Osteoblast (primary cell): ENCODE results near the gene ABI3. TPM values are rescaled to one million over a fixed set of nuclear protein-coding genes. Genes with fewer than 3 reads are reported as not detected.

Experiments
- DNase-seq: peaks from one replicate; pipeline ENCODE4 v3.0.0; 2011; ENCODE audit warnings: low spot score, mixed read lengths; ENCODE audit not compliant: insufficient read length; ENCODE audit errors: missing footprints
- H2AFZ ChIP-seq: 2 replicates; pipeline ENCODE4 v1.6.0; 2011; ENCODE audit warnings: mild to moderate bottlenecking, low read length
- H3K27ac ChIP-seq: 2 replicates; pipeline ENCODE4 v1.5.1; 2011; ENCODE audit warnings: mild to moderate bottlenecking, low read depth, low read length, moderate library complexity
- H3K27me3 ChIP-seq: 2 replicates; pipeline ENCODE4 v1.6.0; 2012; ENCODE audit warnings: mild to moderate bottlenecking, control low read depth, inconsistent platforms, low read length, moderate library complexity; ENCODE audit not compliant: insufficient read depth
- H3K36me3 ChIP-seq: 2 replicates; pipeline ENCODE4 v1.5.1; 2011; ENCODE audit warnings: mild to moderate bottlenecking, low read length, control low read depth, moderate library complexity; ENCODE audit not compliant: insufficient read depth
- H3K4me1 ChIP-seq: 2 replicates; pipeline ENCODE4 v1.5.1; 2011; ENCODE audit warnings: mild to moderate bottlenecking, low read length, control low read depth, moderate library complexity; ENCODE audit not compliant: insufficient read depth
- H3K4me2 ChIP-seq: 2 replicates; pipeline ENCODE4 v1.6.0; 2011; ENCODE audit warnings: mild to moderate bottlenecking, low read length; ENCODE audit not compliant: insufficient read depth
- H3K4me3 ChIP-seq: fragments of 200-600 bp; sonication (generic); 3 replicates; pipeline ENCODE4 v1.5.1; 2012; ENCODE audit warnings: mild to moderate bottlenecking, low read length, inconsistent platforms; ENCODE audit not compliant: insufficient read depth
- H3K79me2 ChIP-seq: 2 replicates; pipeline ENCODE4 v1.6.0; 2012; ENCODE audit warnings: mild to moderate bottlenecking, low read length, control low read depth, inconsistent platforms; ENCODE audit not compliant: insufficient read depth
- H3K9me3 ChIP-seq: 2 replicates; pipeline ENCODE4 v1.5.1; 2011; ENCODE audit warnings: low read depth, low read length, control low read depth
- H4K20me1 ChIP-seq: 2 replicates; pipeline ENCODE4 v1.6.0; 2012; ENCODE audit warnings: mild to moderate bottlenecking, low read length, control low read depth; ENCODE audit not compliant: insufficient read depth
- total RNA-seq: library from RNA; depleted of rRNA; stranded (reverse); fragments of >200 nt; gene quantifications from 2 replicates; pipeline ENCODE4 v1.2.3, GENCODE V29; 2012
- TF ChIP-seq, protein P1 (sequence below): IDR thresholded peaks from 2 replicates; pipeline ENCODE4 v1.5.1; 2011; ENCODE audit warnings: mild to moderate bottlenecking, low read depth, low read length, moderate library complexity; ENCODE audit errors: extremely low read depth

Gene ABI3
- total RNA-seq, 1 donor = 0.36 TPM

DNA sequence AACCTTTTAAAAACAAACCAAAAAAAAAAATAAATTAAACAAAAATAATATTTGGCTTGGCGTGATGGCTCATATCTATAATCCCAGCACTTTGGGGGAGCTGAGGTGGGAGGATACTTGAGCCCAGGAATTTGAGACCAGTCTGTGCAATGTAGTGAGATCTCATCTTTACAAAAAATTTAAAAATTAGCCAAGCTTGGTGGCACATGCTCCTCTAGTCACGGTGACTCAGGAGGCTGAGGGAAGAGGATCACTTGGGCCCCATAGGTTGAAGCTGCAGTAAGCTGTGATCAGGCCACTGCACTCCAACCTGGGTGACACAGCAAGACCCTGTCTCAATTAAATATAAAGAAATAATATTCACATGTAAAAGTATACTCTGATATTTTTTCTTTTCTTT, 12.3 kb upstream of the ABI3 start:
- Histone ChIP-seq H3K9me3 (no peaks in the 10 kb centered on the region), H3K4me3 (no peak overlapping the region), H2AFZ (no peak overlapping the region), H3K27me3 (no peaks in the 10 kb centered on the region), H3K27ac (no peak overlapping the region), H3K36me3 (no peaks in the 10 kb centered on the region), H4K20me1 (no peaks in the 10 kb centered on the region), H3K4me1 (peaks cover 21% of the 10 kb centered on the region), H3K79me2 (no peaks in the 10 kb centered on the region), H3K4me2 (no peak overlapping the region)
- no peak for DNase-seq
- TF ChIP-seq, protein P1, sequence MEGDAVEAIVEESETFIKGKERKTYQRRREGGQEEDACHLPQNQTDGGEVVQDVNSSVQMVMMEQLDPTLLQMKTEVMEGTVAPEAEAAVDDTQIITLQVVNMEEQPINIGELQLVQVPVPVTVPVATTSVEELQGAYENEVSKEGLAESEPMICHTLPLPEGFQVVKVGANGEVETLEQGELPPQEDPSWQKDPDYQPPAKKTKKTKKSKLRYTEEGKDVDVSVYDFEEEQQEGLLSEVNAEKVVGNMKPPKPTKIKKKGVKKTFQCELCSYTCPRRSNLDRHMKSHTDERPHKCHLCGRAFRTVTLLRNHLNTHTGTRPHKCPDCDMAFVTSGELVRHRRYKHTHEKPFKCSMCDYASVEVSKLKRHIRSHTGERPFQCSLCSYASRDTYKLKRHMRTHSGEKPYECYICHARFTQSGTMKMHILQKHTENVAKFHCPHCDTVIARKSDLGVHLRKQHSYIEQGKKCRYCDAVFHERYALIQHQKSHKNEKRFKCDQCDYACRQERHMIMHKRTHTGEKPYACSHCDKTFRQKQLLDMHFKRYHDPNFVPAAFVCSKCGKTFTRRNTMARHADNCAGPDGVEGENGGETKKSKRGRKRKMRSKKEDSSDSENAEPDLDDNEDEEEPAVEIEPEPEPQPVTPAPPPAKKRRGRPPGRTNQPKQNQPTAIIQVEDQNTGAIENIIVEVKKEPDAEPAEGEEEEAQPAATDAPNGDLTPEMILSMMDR = no peak

DNA sequence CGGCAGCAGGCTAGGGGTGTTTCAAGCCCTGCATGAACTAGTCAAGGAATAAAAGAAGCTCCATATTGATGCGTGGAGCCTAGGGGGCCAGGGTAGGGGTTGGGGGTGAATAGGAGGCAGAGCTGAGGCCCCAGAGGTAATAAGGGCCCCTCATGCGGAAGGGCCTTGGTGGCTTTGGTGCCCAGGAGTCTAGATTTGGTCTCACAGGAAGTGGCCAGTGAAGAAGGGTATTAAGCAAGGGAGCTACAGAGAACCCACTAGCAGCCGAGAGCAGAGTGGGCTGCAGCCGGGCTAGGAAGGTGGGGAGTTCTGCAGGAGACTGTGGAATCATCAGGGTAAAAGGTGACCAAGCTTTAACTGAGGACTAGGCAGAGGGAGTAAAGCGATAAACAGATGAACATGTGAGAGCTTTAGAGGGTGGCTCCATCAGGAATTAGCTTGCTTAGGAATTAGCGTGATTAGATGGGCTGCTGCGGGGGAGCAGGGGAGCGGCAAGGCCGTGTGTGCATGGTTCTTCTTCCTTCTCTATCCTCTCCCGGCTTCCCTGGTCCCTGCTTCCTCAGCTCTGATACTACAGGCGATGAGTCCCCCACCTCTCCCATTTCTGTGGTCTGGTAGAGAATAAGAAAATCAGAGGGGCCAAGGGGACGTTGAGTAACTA, 10.0 kb upstream of the ABI3 start:
- no peaks in the 10 kb centered on the region for H3K9me3 ChIP-seq
- no peaks in the 10 kb centered on the region for H3K79me2 ChIP-seq
- TF ChIP-seq, protein P1 = no peak
- no peaks in the 10 kb centered on the region for H3K27me3 ChIP-seq
- no peak overlapping the region for H3K4me3 ChIP-seq
- no peak overlapping the region for H3K4me2 ChIP-seq
- no peak for DNase-seq
- no peaks in the 10 kb centered on the region for H3K36me3 ChIP-seq
- H3K4me1 ChIP-seq = peaks cover 14% of the 10 kb centered on the region
- no peak overlapping the region for H3K27ac ChIP-seq
- H2AFZ ChIP-seq = no peak overlapping the region
- no peaks in the 10 kb centered on the region for H4K20me1 ChIP-seq

DNA sequence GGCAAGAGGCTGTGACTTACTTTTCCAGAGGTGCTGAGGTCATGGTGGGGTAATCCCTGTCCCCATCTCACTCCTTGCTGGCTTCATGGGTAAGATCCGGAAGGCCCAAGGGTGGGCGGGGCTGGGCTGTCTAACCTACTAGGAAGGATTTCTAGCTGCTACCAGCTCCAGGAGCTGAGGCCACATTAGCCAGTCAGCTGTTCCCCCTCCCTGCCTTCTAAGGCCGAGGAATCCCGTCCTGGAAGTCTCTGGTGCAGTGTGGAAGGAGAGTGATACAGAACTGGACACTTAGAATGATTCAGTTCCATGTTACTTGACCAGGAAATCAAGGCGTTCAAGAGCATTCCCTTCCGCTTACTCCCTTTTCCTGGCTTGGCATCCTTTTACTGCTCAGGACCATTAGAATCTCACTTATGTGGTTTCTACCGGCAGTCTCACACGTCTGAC, 9.0 kb upstream of the ABI3 start:
- H2AFZ ChIP-seq = peak overlapping the region; percentile 60
- peak; percentile 87 for DNase-seq
- H3K4me2 ChIP-seq = no peak overlapping the region
- peaks cover 14% of the 10 kb centered on the region for H3K4me1 ChIP-seq
- no peaks in the 10 kb centered on the region for H3K79me2 ChIP-seq
- no peaks in the 10 kb centered on the region for H3K27me3 ChIP-seq
- H3K27ac ChIP-seq = no peak overlapping the region
- TF ChIP-seq, protein P1 = no peak
- H3K4me3 ChIP-seq = no peak overlapping the region
- H3K9me3 ChIP-seq = no peaks in the 10 kb centered on the region
- H4K20me1 ChIP-seq = no peaks in the 10 kb centered on the region
- H3K36me3 ChIP-seq = no peaks in the 10 kb centered on the region

DNA sequence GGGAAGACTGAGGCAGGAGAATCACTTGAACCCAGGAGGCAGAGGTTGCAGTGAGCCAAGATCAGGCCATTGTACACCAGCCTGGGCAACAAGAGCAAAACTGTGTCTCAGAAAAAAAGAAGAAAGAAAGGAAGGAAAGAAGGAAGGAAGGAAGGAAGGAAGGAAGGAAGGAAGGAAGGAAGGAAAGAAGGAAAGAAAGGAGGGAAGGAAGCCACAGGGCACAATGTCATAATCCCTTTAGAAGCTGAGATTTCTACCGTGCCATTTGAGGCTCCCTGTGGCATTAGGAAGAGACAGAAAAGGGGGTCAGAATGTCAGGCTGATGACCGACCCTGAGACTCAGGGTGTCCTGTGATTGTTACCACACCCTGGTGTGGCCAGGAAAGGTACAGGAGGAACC, 6.7 kb upstream of the ABI3 start:
- H3K9me3 ChIP-seq = no peaks in the 10 kb centered on the region
- H3K79me2 ChIP-seq = no peaks in the 10 kb centered on the region
- no peaks in the 10 kb centered on the region for H4K20me1 ChIP-seq
- DNase-seq = no peak
- no peak overlapping the region for H3K4me2 ChIP-seq
- H3K4me3 ChIP-seq = no peak overlapping the region
- no peak overlapping the region for H2AFZ ChIP-seq
- H3K4me1 ChIP-seq = peaks cover 10% of the 10 kb centered on the region
- H3K27me3 ChIP-seq = peaks cover 12% of the 10 kb centered on the region
- no peaks in the 10 kb centered on the region for H3K36me3 ChIP-seq
- H3K27ac ChIP-seq = no peak overlapping the region
- TF ChIP-seq, protein P1 = no peak
